Embryonic facial prominence (tissue), 1 donor: ENCODE data around the gene GPR171.

ENCODE experiments used
- DNase-seq: peaks from one replicate; pipeline ENCODE4 v3.0.0-alpha.2; 2016; ENCODE audit errors: extremely low spot score

GPR171 gene

DNA sequence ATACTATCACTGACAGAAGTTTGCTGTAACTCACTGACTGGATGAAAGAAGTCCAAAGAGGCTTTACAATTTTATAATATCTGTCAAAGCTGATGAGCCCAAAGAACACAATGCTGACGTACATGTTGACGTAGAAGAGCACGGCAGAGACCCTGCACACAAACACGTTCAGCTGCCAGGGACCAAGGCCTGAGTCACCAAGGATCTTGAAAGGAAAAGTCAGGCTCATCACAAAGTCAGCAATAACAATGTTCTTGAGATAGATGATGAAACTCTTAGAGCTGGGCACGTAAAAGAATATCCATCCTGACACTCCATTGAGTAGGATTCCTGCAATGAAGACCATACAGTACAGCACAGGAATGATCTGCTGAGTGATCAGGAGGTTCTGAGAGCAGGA is 10.9 kb upstream of the GPR171 start:
- DNase-seq, result no peak

DNA sequence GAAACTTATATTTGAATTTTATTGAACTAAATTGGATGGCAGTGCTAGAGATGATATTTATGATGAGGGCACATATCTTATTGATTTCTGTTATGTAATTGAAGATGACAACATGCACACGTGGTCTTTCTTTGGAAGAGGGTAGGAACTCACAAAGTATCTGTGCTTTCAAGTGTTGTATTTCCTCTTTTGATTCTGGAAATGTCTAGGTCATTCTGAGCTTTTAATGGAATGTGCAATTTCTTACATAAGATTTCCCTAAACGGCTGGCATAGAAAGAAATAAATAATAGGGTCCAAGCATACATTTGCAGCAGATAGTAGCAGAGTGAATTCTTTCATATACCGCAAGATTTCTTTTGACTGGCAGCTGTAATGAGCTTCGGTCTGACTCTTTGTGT is 10.1 kb upstream of the GPR171 start:
- DNase-seq, result no peak

GRCh38 chr3:151210676-151211381 is 7.8 kb upstream of the GPR171 start:
- DNase-seq, result no peak

GRCh38 chr3:151209654-151210053 is 6.6 kb upstream of the GPR171 start:
- no peak for DNase-seq

- DNase-seq, result no peak
Observed at GRCh38 chr3:151206201-151206600, 3.2 kb upstream of the GPR171 start.

- no peak for DNase-seq
Observed at GRCh38 chr3:151205482-151205881, 2.5 kb upstream of the GPR171 start.

- no peak for DNase-seq
Observed at GRCh38 chr3:151204530-151205402, 1.8 kb upstream of the GPR171 start.

DNA sequence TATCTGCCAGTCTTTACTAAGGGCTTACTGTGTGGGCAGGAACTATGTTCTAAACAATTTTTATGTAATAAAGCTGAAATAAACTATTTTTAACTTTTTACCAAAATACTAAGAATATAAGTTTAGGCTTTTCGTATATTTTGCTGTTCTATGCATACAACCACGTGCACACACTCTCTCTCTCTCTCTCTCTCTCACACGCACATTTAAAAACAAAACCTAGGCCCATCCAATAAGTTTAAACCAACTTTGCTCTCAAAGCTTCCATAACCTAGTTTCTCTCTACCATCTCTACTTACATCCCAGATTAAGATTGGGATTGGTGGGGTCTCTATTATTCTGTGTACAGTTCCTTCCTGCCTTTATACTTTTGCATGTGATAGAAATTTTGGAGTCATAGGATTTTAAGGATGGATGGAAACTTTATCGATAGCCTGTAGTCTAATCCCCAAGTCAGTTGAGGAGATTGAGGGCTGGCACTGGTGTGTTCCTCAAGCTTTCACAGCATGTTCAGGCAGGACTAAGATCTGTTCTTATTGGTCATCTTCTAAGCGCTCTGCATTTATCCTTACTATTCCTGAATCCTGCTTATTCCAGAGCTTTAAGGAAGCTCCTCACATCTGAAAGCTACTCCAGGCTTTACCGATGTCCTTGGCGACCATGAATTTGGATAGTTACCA is 1.8 kb downstream of the GPR171 start:
- DNase-seq, result no peak

GRCh38 chr3:151200586-151200985 is 2.4 kb downstream of the GPR171 start:
- DNase-seq, result no peak

DNA sequence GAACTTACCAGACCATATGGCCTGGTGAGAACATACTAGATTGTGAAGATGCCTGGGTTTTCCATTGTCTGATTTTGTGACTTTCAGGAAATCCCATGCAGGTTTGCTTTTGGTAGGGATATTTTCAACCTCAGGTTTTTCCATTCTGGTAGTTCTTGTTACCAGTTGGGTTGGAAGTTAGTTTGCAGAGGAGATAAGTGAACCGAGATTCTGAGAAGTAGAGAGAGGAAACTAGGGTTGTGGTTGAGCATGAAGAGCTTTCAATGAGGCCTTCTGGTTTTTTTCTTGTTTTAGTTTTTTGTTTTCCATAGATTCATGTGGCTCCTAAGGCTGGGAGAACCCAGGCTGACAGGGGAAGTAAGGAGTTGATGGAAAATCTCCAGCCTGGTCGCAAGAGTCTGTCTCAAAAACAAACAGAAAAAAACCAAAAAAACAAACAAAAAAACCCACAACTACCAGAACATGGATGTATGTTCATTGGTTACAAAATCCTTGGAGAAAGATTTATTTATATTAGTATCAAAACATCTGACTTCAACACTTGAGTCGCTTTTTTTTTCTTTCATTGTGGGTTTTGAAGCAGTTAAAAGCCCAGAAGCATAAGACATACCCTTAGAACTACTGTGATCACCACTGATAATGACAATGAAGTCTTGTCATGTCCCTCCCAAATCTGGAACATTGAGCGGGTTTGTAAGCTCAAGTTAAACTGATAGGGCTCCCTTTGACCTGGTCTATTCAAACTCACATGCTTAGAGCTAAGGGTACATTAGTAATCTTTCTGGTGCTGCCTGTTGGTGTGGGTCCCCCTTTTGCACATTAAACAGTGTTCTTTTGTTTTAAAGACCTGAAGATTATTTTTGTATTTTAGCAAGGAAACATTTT is 3.2 kb downstream of the GPR171 start:
- no peak for DNase-seq

- DNase-seq, result no peak
Observed at GRCh38 chr3:151198849-151199248, 4.2 kb downstream of the GPR171 start.

DNA sequence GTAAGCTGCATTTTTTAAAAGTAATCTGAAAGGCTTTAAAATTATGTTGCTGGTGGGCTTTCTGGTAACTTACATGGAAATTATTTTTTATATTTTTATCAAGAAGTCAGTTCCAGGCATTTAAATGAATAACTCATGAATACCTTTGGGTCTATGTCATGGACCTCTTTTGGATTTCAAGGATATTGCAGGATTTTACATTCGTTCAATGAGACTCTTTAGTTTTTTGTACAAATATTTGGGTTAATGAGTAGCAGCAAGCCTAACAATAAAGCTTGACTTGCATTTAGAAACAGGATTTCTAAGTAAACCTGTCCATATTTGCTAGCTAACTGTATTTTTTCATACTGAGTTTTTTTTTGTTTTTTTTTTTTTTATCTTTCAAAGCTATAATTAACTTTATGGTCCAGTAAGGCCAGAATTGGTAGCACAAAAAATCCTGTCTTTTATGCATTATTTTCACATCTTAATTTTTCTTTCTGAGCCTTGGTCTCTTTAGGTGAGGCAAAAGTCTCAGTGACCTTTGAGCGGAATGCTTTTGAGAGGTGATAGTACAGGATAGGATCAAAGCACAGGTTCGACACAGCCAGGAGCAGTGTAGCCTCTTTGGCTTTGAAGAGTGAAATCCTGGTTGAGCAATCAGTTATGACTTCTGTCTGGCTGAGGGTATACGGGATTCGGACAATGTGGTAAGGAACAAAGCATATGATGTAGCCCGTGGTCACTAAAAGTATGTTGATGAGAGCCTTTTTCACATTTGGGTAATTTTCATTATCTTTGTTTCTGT is 4.8 kb downstream of the GPR171 start:
- no peak for DNase-seq

GRCh38 chr3:151197228-151197627 is 5.8 kb downstream of the GPR171 start:
- no peak for DNase-seq

DNA sequence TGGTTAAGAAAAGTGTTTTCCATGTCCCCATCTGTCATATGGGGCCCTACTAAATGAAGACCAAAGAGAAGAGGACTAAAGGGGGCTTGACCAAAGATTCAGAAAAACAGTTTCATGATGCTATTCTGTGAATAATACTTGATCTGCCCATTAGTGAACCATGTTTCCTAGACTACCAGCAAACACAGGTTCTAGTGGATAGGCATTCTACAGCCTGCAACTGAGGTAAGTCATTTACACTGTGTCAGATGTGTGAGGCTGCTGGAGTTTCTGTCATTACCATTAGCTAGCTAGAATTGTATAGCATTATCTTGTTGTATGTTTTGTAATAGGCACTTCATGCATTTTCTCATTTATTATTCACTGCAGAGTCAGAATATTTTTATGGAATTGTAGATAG is 6.6 kb downstream of the GPR171 start:
- no peak for DNase-seq

DNA sequence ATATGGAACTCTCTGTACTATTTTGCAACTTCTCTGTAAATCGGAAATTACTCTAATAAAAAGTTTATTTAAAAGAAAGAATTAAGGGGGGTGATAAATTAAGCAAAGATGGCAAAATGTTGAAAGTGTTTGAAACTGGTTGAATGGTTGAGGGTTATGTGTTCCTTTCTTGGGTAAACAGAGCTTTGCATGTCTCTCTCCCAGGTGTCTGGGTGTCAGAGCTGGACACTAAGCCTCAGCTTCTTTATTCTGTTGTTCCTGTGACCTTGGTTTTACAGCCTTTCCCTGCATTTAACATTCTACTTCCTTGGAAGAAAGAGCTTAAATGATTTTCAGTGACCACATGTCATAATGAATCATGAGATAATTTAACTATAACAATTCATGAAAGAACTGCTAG is 7.2 kb downstream of the GPR171 start:
- no peak for DNase-seq

GRCh38 chr3:151192545-151192944 is 10.5 kb downstream of the GPR171 start:
- DNase-seq, result no peak

- DNase-seq, result no peak
Observed at GRCh38 chr3:151191095-151191494, 11.9 kb downstream of the GPR171 start.

DNA sequence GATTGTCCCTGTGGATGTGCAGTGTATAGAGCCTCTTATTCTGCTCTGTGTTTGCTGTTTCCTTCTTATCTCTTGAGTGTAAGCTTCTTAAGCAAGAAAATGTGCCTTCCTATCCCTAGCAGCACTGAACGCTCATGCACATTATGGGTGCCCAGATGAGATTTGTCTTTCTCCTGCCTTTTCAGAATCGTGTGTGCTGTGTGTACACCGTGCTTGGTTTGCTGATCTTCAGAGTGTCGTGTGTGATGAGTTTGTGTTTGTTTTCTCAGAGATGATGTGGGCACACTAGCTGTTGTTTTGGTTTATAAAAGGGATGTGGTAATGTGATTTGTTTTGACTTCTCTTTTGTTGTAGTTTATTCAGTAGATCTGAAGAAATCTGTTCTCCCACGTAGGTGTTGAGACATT is 19.7 kb downstream of the GPR171 start:
- DNase-seq, result no peak

DNA sequence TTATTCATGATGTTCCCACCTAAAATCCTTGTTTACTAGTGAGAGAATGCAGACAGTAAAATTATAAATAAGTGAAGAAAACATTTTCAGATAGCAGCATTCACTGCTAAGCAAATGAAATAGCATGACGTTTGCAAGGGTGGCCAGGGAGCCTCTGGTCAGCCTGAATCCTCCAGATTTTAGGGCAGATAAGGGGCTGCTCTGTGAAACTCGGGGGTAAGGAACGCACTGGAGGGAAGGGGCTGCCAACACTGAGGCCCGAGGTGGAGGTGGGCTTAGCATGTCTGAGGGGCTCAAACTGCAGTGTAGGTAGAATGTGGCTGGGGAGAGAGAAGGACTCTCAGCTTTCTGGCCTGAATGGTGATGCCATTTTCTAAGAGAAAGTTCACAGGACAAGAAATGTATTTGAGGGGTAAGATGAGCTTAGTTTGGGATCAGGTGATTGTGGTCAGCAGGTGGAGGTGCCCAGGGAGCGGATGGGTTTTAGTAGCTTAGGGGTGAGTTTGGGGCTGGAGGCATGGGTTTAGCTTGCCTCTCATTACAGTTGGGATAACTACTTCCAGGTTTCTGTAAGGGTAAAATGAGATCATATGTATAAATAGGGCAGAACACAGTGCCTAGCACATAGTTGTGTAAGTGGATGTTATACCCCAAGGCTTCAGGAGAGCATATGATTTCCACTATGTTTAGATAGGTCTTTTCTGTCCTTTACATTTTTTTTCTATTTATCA is 20.5 kb downstream of the GPR171 start:
- DNase-seq, result no peak

- DNase-seq, result no peak
Observed at GRCh38 chr3:151178208-151178845, 24.7 kb downstream of the GPR171 start.
